Type B pancreatic cell (in vitro differentiated cells): ENCODE data around the gene API5. TPM values are rescaled to one million over a fixed set of nuclear protein-coding genes. Genes with fewer than 3 reads are reported as not detected.

Experiments used
- DNase-seq: peaks from one replicate; pipeline ENCODE4 v3.0.0; 2021; ENCODE audit warnings: mixed read lengths; ENCODE audit not compliant: unreplicated experiment; ENCODE audit errors: extremely low spot score
- H3K27ac Mint-ChIP-seq: 2 replicates; pipeline ENCODE4 v1.8.0; 2021; ENCODE audit warnings: mild to moderate bottlenecking, mixed read lengths
- H3K27me3 Mint-ChIP-seq: 2 replicates; pipeline ENCODE4 v1.8.0; 2021; ENCODE audit warnings: mixed read lengths
- H3K36me3 Mint-ChIP-seq: 2 replicates; pipeline ENCODE4 v1.8.0; 2021; ENCODE audit warnings: mixed read lengths
- H3K4me1 Mint-ChIP-seq: one replicate; pipeline ENCODE4 v1.8.0; 2021; ENCODE audit warnings: mixed read lengths; ENCODE audit not compliant: unreplicated experiment
- H3K4me3 Mint-ChIP-seq: 2 replicates; pipeline ENCODE4 v1.8.0; 2021; ENCODE audit warnings: mild to moderate bottlenecking, mixed read lengths
- H3K9me3 Mint-ChIP-seq: 2 replicates; pipeline ENCODE4 v1.8.0; 2021; ENCODE audit warnings: mixed read lengths
- CTCF ChIP-seq: fragments of 200-600 bp; sonication (generic); conservative IDR thresholded peaks from 2 replicates; pipeline ENCODE4 v1.5.0; 2021; ENCODE audit warnings: antibody characterized with exemption, mild to moderate bottlenecking
- total RNA-seq: library from RNA; stranded (reverse); gene quantifications from 2 replicates; pipeline ENCODE4 v1.2.1, GENCODE V29; 2021; ENCODE audit warnings: low replicate concordance

The API5 gene
- total RNA-seq, 1 donor from 2014 or later, result 106 TPM

GRCh38 chr11:43354311-43354710, 42.5 kb downstream of the API5 start:
- H3K27me3 Mint-ChIP-seq, result peaks cover 3% of the 10 kb centered on the region
- H3K4me1 Mint-ChIP-seq, result peaks cover 10% of the 10 kb centered on the region
- H3K9me3 Mint-ChIP-seq, result peaks cover 4% of the 10 kb centered on the region
- DNase-seq, result no peak
- no peak overlapping the region for H3K4me3 Mint-ChIP-seq
- H3K36me3 Mint-ChIP-seq, result peaks cover 5% of the 10 kb centered on the region
- no peak overlapping the region for H3K27ac Mint-ChIP-seq
- no peak for TF ChIP-seq CTCF

GRCh38 chr11:43356336-43356735, 44.5 kb downstream of the API5 start:
- Mint-ChIP-seq H3K4me1 (peaks cover 29% of the 10 kb centered on the region), H3K27ac (no peak overlapping the region), H3K27me3 (peaks cover 3% of the 10 kb centered on the region), H3K36me3 (peaks cover 5% of the 10 kb centered on the region), H3K4me3 (no peak overlapping the region), H3K9me3 (peaks cover 4% of the 10 kb centered on the region)
- no peak for TF ChIP-seq CTCF
- DNase-seq, result no peak

- TF ChIP-seq CTCF, result no peak
- H3K36me3 Mint-ChIP-seq, result no peaks in the 10 kb centered on the region
- peaks cover 3% of the 10 kb centered on the region for H3K27me3 Mint-ChIP-seq
- H3K9me3 Mint-ChIP-seq, result no peaks in the 10 kb centered on the region
- peak overlapping the region; percentile 99 for H3K4me3 Mint-ChIP-seq
- no peak for DNase-seq
- H3K4me1 Mint-ChIP-seq, result peaks cover 36% of the 10 kb centered on the region
- H3K27ac Mint-ChIP-seq, result peak overlapping the region; percentile 96
Observed at GRCh38 chr11:43358279-43358800, 46.5 kb downstream of the API5 start.

DNA sequence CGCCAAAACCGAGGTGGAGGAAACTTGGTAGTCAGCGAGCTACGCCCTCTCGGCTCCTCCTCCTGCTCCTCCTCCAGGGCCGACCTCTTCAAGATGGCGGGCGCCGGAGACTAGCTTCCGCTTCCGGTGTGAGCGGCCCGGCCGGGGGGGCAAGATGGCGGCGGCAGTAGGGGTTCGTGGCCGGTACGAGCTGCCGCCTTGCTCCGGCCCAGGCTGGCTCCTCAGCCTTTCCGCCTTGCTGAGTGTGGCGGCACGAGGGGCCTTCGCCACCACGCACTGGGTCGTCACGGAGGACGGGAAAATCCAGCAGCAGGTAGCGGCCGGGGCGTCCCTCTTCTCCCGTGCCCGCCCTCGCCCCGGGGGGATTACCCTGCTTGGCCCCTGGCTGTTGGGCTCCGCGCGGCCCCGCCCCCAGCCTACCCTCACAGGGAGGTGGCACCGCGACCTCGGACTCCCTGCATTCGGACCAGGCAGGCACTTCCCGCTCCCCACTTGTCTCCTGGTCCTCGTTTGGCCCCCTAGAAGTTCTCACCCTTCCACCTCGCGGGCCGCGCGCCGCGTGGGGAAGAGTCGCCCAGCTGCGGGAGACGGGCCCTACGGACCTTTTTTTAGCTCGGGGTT, 47.1 kb downstream of the API5 start, which contains the start of gene TTC17:
Gene TTC17, plus strand, starts transcription at position 120 of the 621 bp plus-strand sequence. Its CDS starts 35 bp downstream, at position 155.
- H3K9me3 Mint-ChIP-seq, result no peaks in the 10 kb centered on the region

GRCh38 chr11:43359422-43359818, 47.6 kb downstream of the API5 start:
- H3K27ac Mint-ChIP-seq, result peak overlapping the region; percentile 96
- DNase-seq, result no peak
- no peak for TF ChIP-seq CTCF
- no peaks in the 10 kb centered on the region for H3K9me3 Mint-ChIP-seq
- peaks cover 3% of the 10 kb centered on the region for H3K27me3 Mint-ChIP-seq
- H3K4me1 Mint-ChIP-seq, result peaks cover 36% of the 10 kb centered on the region
- H3K4me3 Mint-ChIP-seq, result peak overlapping the region; percentile 99
- H3K36me3 Mint-ChIP-seq, result peaks cover 4% of the 10 kb centered on the region

More for the DNA sequence above, 47.1 kb downstream of the API5 start, which contains the start of gene TTC17:
- Mint-ChIP-seq H3K27me3 (peaks cover 3% of the 10 kb centered on the region), H3K4me3 (peak within 1 kb of the TSS; percentile 99), H3K4me1 (peaks cover 36% of the 10 kb centered on the region), H3K27ac (peak within 1 kb of the TSS; percentile 96), H3K36me3 (peaks cover 4% of the 10 kb centered on the region)
- no peak for TF ChIP-seq CTCF
- DNase-seq, result peak; percentile 94
